Rectal smooth muscle tissue (tissue), 1 donor: ENCODE results near the gene RNF169.
"Not testable (repeated sequence)": the region's sequence is repeated elsewhere in the genome, so short reads cannot be mapped to it uniquely, and the experiment has no call there.

Source experiments
- H3K27ac ChIP-seq: one replicate; pipeline ENCODE4 v1.7.0; 2013; ENCODE audit warnings: low read depth, low read length, inconsistent platforms
- H3K27me3 ChIP-seq: one replicate; pipeline ENCODE4 v1.7.0; 2013; ENCODE audit warnings: low read length; ENCODE audit not compliant: control insufficient read depth, insufficient read depth
- H3K36me3 ChIP-seq: one replicate; pipeline ENCODE4 v1.7.0; 2013; ENCODE audit warnings: low read length; ENCODE audit not compliant: control insufficient read depth, insufficient read depth
- H3K4me1 ChIP-seq: one replicate; pipeline ENCODE4 v1.7.0; 2013; ENCODE audit warnings: low read length; ENCODE audit not compliant: control insufficient read depth, insufficient read depth
- H3K4me3 ChIP-seq: one replicate; pipeline ENCODE4 v1.7.0; 2013; ENCODE audit warnings: low read length
- H3K9ac ChIP-seq: one replicate; pipeline ENCODE4 v1.7.0; 2013; ENCODE audit warnings: low read length

Gene RNF169

GRCh38 chr11:74735365-74735928, 13.2 kb upstream of the RNF169 start:
- no peak overlapping the region for H3K27ac ChIP-seq
- H3K4me1 ChIP-seq, result no peaks in the 10 kb centered on the region
- peaks cover 1% of the 10 kb centered on the region for H3K27me3 ChIP-seq
- H3K36me3 ChIP-seq, result no peaks in the 10 kb centered on the region
- H3K4me3 ChIP-seq, result no peak overlapping the region
- H3K9ac ChIP-seq, result no peak overlapping the region

GRCh38 chr11:74736031-74736430, 12.6 kb upstream of the RNF169 start:
- no peak overlapping the region for H3K27ac ChIP-seq
- H3K36me3 ChIP-seq, result no peaks in the 10 kb centered on the region
- no peaks in the 10 kb centered on the region for H3K27me3 ChIP-seq
- H3K9ac ChIP-seq, result no peak overlapping the region
- no peak overlapping the region for H3K4me3 ChIP-seq
- H3K4me1 ChIP-seq, result no peaks in the 10 kb centered on the region

GRCh38 chr11:74739546-74740270, 8.9 kb upstream of the RNF169 start:
- Histone ChIP-seq H3K36me3 (no peaks in the 10 kb centered on the region), H3K9ac (no peak overlapping the region), H3K27me3 (no peaks in the 10 kb centered on the region), H3K27ac (no peak overlapping the region), H3K4me1 (no peaks in the 10 kb centered on the region), H3K4me3 (no peak overlapping the region)

GRCh38 chr11:74742070-74742469, 6.6 kb upstream of the RNF169 start:
- no peak overlapping the region for H3K9ac ChIP-seq
- H3K27ac ChIP-seq, result no peak overlapping the region
- no peaks in the 10 kb centered on the region for H3K27me3 ChIP-seq
- no peaks in the 10 kb centered on the region for H3K4me1 ChIP-seq
- H3K36me3 ChIP-seq, result no peaks in the 10 kb centered on the region
- no peak overlapping the region for H3K4me3 ChIP-seq

- no peak overlapping the region for H3K4me3 ChIP-seq
- H3K9ac ChIP-seq, result no peak overlapping the region
- H3K27me3 ChIP-seq, result no peaks in the 10 kb centered on the region
- no peaks in the 10 kb centered on the region for H3K36me3 ChIP-seq
- H3K27ac ChIP-seq, result no peak overlapping the region
- H3K4me1 ChIP-seq, result peaks cover 3% of the 10 kb centered on the region
These were observed 5.0 kb upstream of the RNF169 start for GRCh38 chr11:74743640-74744039.

GRCh38 chr11:74744277-74744676, 4.4 kb upstream of the RNF169 start:
- Histone ChIP-seq H3K4me1 (peaks cover 3% of the 10 kb centered on the region), H3K27me3 (no peaks in the 10 kb centered on the region), H3K4me3 (no peak overlapping the region), H3K9ac (no peak overlapping the region), H3K36me3 (no peaks in the 10 kb centered on the region), H3K27ac (no peak overlapping the region)

- no peaks in the 10 kb centered on the region for H3K36me3 ChIP-seq
- H3K27ac ChIP-seq, result no peak overlapping the region
- H3K9ac ChIP-seq, result no peak overlapping the region
- H3K27me3 ChIP-seq, result no peaks in the 10 kb centered on the region
- H3K4me3 ChIP-seq, result no peak overlapping the region
- H3K4me1 ChIP-seq, result peaks cover 6% of the 10 kb centered on the region
These were observed 1.8 kb upstream of the RNF169 start for GRCh38 chr11:74746868-74747267.

- Histone ChIP-seq H3K27me3 (no peaks in the 10 kb centered on the region), H3K36me3 (no peaks in the 10 kb centered on the region), H3K4me1 (peaks cover 8% of the 10 kb centered on the region), H3K9ac (peak overlapping the region; percentile 38), H3K27ac (peak overlapping the region; percentile 78), H3K4me3 (peak overlapping the region; percentile 86)
These were observed 697 bp downstream of the RNF169 start for GRCh38 chr11:74749127-74749964.

- Histone ChIP-seq H3K9ac (no peak overlapping the region), H3K36me3 (no peaks in the 10 kb centered on the region), H3K27me3 (no peaks in the 10 kb centered on the region), H3K4me1 (peaks cover 10% of the 10 kb centered on the region), H3K27ac (peak overlapping the region; percentile 63), H3K4me3 (peak overlapping the region; percentile 86)
These were observed 1.3 kb downstream of the RNF169 start for GRCh38 chr11:74749965-74750296.

- H3K4me3 ChIP-seq, result not testable (repeated sequence)
These were observed 1.9 kb downstream of the RNF169 start for GRCh38 chr11:74750598-74750997.

GRCh38 chr11:74751303-74751702, 2.7 kb downstream of the RNF169 start:
- H3K4me1 ChIP-seq, result peaks cover 12% of the 10 kb centered on the region

More at GRCh38 chr11:74750598-74750997, 1.9 kb downstream of the RNF169 start:
- H3K27me3 ChIP-seq, H3K27ac ChIP-seq, H3K36me3 ChIP-seq, H3K9ac ChIP-seq: not testable (repeated sequence)
- H3K4me1 ChIP-seq, result peaks cover 12% of the 10 kb centered on the region

GRCh38 chr11:74754507-74755252, 6.0 kb downstream of the RNF169 start:
- Histone ChIP-seq H3K4me3 (no peak overlapping the region), H3K9ac (no peak overlapping the region), H3K27me3 (no peaks in the 10 kb centered on the region), H3K27ac (no peak overlapping the region), H3K4me1 (peaks cover 9% of the 10 kb centered on the region), H3K36me3 (no peaks in the 10 kb centered on the region)

More at GRCh38 chr11:74751303-74751702, 2.7 kb downstream of the RNF169 start:
- H3K4me3 ChIP-seq, result no peak overlapping the region
- H3K27me3 ChIP-seq, result no peaks in the 10 kb centered on the region
- no peak overlapping the region for H3K27ac ChIP-seq
- no peak overlapping the region for H3K9ac ChIP-seq
- no peaks in the 10 kb centered on the region for H3K36me3 ChIP-seq
